ENCODE measurements around the gene ZC3H4. TPM values are rescaled to one million over a fixed set of nuclear protein-coding genes. Genes with fewer than 3 reads are reported as not detected.
"Not testable (repeated sequence)": the region's sequence is repeated elsewhere in the genome, so short reads cannot be mapped to it uniquely, and the experiment has no call there.

Gene ZC3H4
- total RNA-seq, 1 experiment from 2014 or later, result 7.4 TPM

DNA sequence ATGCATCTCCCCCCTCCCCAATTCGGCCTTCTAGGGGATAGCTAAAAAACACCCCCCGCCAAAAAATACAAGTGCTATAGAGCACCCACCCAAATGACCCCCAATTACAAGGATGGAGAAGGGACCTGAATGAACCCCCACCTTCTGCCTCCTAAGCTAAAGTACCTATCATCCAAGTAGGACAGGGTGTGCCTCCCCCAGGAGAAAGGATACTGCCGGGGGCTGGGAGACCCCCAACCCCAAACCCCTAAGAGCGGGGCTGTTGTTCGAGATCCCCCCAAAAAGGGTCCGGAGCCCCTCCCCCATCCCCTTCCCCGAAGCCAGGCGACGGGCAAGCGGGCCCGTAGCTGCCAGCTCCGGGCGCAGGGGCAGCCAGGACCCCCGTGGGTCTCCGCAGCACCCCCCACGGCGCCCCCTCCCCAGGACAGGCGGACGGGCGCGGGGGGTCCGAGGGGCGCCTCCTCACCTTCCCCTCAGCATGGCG, 1.9 kb downstream of the ZC3H4 start:
- no peak for DNase-seq (ENCODE audit: low read depth)
- in situ Hi-C loops (cut with HindIII; ENCODE audit: low pct_unique_long_range_greater_than_20kb, low sequenced_read_pairs), result no loop called here

GRCh38 chr19:47111006-47111621, 2.5 kb downstream of the ZC3H4 start:
- DNase-seq (ENCODE audit: low read depth), result no peak
- in situ Hi-C loops (cut with HindIII; ENCODE audit: low pct_unique_long_range_greater_than_20kb, low sequenced_read_pairs), result no loop called here

- no peak for DNase-seq (ENCODE audit: low read depth)
- in situ Hi-C loops (cut with HindIII; ENCODE audit: low pct_unique_long_range_greater_than_20kb, low sequenced_read_pairs), result no loop called here
Measured at GRCh38 chr19:47110521-47111005, 3.0 kb downstream of the ZC3H4 start.

DNA sequence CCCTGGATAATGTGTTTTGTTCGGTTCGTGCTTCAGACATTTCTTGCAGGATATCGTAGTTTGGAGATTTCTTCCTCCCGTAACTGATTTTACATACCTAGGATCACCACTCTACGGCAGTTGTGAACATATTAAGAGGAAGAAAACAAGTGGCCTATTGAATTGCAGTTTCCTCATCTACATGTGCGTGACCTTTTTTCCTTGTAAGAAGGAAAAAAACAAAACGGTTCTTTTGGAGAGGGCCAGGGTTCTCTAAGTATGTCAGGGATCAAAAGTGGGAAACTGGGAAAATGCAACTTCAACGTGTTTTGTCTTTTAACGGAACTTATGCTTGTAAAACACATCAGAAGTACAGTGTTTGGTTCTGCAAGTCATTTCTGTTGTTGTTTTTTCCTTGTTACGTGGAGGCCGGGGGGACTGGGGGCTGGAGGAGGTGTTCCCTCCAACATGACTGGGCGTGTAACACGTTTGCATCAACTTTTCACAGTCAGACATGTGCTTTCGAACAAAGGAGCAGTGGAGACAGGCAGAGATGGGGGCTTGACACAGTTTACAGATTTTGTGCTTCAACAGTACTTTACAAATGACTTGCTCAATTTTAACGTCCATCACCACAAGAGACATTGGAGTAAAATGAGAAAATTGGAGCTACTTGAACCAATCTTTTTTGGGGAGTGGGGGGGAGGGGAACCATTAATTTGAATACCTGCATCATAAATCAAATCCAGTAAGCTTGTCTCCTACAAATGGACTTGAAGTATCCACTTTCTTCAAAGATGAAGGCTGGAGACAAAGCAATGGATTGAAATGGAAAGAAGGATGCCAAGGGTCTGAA, 3.8 kb downstream of the ZC3H4 start:
- in situ Hi-C loops (cut with HindIII; ENCODE audit: low pct_unique_long_range_greater_than_20kb, low sequenced_read_pairs), result no loop called here
- no peak for DNase-seq (ENCODE audit: low read depth)

DNA sequence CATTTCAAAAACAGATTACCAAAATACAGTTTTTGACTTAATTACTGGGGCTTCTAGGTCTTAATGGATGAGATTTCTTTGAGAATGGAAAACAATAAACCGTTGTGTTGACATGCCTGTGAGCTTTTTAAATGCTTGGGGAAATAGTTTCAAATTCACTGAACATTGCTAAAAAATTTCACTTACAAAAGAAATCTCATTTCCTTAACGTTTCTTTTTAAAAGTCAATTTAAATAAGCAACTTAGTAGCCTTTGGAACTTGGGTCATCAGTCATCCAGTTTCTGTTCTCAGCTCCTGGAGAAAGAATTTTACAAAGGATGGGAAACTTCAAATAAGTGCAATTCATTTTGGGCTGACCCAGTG, 4.4 kb downstream of the ZC3H4 start:
- no peak for DNase-seq (ENCODE audit: low read depth)
- in situ Hi-C loops (cut with HindIII; ENCODE audit: low pct_unique_long_range_greater_than_20kb, low sequenced_read_pairs), result no loop called here

GRCh38 chr19:47107953-47108746, 5.4 kb downstream of the ZC3H4 start:
- DNase-seq (ENCODE audit: low read depth), result no peak
- in situ Hi-C loops (cut with HindIII; ENCODE audit: low pct_unique_long_range_greater_than_20kb, low sequenced_read_pairs), result no loop called here

- in situ Hi-C loops (cut with HindIII; ENCODE audit: low pct_unique_long_range_greater_than_20kb, low sequenced_read_pairs), result no loop called here
- DNase-seq (ENCODE audit: low read depth), result peak; percentile 31
Measured at GRCh38 chr19:47107202-47107952, 6.2 kb downstream of the ZC3H4 start.

DNA sequence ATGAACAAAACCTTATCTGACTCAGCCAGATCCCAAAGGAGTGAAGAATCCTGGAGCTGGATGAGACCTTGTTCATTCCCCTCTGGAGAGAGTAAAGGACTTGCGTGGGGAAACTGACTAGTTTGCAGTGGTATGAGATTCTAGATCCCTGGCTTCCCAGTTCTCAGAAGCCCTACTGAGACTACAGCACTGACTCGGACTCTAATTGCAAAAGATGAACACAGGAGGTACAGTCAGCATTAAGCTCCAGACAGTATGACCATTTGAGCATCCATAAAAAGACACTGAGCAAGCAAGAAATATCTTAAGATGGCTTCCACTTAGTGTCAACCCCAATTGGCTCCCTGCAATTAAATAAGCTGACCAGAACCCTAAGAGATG, 6.8 kb downstream of the ZC3H4 start:
- in situ Hi-C loops (cut with HindIII; ENCODE audit: low pct_unique_long_range_greater_than_20kb, low sequenced_read_pairs), result no loop called here
- no peak for DNase-seq (ENCODE audit: low read depth)

DNA sequence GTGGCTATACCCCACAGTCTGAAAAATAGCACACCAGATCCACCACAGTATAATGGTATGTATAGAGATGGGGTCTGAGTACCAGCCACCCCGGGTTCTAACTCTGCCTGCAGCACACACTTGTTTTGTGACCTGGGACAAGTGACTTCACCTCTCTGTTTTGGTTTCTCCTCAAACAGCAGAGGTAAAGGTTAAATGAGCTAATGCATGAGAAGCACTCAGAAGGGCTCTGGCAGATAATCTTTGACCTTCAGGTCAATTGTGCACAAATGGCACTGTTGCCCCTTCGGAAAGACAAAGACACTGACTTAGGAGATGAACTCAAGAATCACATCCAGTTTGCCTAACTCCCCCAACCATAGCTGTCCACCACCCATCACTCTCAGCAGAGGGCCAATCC, 7.7 kb downstream of the ZC3H4 start:
- in situ Hi-C loops (cut with HindIII; ENCODE audit: low pct_unique_long_range_greater_than_20kb, low sequenced_read_pairs), result no loop called here
- no peak for DNase-seq (ENCODE audit: low read depth)

GRCh38 chr19:47104680-47105079, 8.9 kb downstream of the ZC3H4 start:
- in situ Hi-C loops (cut with HindIII; ENCODE audit: low pct_unique_long_range_greater_than_20kb, low sequenced_read_pairs), result no loop called here
- DNase-seq (ENCODE audit: low read depth), result no peak

DNA sequence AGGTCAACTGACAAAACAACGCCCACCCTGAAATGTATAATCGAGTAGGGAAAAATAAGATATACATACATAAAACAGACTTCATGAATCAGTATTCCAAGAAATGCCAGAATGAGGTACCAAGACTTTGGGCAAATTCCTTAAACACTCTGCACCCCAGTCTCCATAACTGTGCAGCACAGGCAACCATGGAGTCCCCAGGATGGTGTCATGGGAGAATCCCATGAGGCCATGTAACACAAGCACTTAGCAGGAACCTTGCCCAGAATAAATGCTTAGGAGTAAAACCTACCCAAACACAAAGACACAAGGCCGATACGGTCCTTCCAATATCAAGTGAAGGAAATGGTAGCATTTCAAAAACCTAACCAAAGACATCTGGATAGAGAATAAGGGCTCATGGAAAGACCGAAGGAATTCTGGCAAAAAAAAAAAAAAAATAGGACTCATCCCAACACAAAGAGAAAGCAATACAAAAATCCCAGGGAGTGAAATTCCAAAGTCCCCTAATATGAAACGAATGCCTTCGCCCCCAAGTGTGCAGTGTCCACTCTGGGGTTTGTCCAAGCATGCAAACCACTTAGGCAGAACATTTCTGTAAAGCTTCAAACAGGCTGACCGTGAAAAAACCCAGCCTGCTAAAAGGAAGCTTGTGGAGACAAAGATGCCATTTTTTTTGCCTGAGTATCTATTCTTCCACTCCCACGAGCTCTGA, 11.1 kb downstream of the ZC3H4 start:
- no peak for DNase-seq (ENCODE audit: low read depth)
- in situ Hi-C loops (cut with HindIII; ENCODE audit: low pct_unique_long_range_greater_than_20kb, low sequenced_read_pairs), result no loop called here

GRCh38 chr19:47101116-47101515, 12.5 kb downstream of the ZC3H4 start:
- DNase-seq (ENCODE audit: low read depth); in situ Hi-C loops (cut with HindIII; ENCODE audit: low pct_unique_long_range_greater_than_20kb, low sequenced_read_pairs): not testable (repeated sequence)

GRCh38 chr19:47100290-47100689, 13.3 kb downstream of the ZC3H4 start:
- no peak for DNase-seq (ENCODE audit: low read depth)
- in situ Hi-C loops (cut with HindIII; ENCODE audit: low pct_unique_long_range_greater_than_20kb, low sequenced_read_pairs), result no loop called here

DNA sequence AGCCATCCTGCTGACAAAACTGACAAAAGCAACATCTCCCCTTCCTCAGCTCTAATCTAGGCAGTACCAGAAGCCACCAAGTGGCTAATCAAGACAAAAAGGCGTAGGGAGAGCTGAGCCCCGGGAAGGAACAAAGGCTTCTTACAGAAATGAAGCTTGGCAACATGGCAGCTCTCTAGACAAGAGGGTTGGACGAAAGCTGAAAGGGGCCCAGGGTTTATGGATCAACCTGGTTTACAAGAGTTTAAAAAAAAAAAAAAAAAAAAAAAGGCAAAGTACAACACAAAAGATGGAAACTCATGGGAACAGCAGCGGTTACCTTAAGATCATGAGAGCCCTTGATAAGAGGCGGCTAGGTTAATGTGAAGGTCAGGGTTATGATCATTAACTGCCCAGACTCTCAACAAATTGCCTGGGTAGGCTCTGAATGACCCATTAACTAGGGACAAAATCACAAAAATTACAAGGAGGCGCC, 14.0 kb downstream of the ZC3H4 start:
- DNase-seq (ENCODE audit: low read depth), result no peak
- in situ Hi-C loops (cut with HindIII; ENCODE audit: low pct_unique_long_range_greater_than_20kb, low sequenced_read_pairs), result no loop called here

GRCh38 chr19:47098608-47099007, 15.0 kb downstream of the ZC3H4 start:
- in situ Hi-C loops (cut with HindIII; ENCODE audit: low pct_unique_long_range_greater_than_20kb, low sequenced_read_pairs), result no loop called here
- DNase-seq (ENCODE audit: low read depth), result no peak

DNA sequence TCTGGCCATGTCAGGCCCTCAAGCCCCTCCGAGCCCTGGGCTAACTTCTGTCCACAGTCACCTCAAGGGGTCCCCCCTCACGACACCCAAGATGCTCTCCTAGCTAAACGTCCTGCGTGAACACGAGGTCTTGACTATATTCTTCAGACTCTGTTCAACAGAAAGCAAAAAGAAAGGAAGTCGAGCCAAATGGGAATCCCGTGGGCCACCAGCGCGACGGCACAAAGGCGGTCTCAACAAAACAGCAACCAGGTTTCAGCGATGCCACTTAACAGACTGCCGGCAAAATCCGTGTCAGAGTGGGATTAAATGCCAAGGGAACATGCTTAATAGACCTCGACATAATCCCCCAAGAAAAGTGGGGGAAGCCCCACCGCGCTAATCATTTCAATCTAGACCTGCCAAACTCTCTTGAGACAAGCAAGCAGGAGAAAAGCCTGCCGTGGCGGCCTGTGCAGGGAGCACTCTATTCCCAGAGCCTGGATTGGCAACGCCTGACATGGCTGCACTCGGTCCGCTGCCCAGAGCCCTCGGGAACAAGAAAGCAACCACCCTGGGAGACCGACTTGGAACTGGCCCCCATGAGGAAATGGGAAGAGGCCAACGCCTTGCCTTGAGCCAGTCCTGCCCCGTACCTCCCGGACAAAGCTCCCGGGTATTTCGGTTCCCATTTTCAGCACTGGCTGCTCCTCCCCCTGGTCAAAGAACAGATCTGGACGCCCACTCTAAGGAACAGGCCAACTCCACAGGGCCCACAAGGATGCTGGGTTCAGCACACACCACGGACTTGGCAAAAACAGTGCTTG, 16.0 kb downstream of the ZC3H4 start:
- in situ Hi-C loops (cut with HindIII; ENCODE audit: low pct_unique_long_range_greater_than_20kb, low sequenced_read_pairs), result no loop called here
- no peak for DNase-seq (ENCODE audit: low read depth)

DNA sequence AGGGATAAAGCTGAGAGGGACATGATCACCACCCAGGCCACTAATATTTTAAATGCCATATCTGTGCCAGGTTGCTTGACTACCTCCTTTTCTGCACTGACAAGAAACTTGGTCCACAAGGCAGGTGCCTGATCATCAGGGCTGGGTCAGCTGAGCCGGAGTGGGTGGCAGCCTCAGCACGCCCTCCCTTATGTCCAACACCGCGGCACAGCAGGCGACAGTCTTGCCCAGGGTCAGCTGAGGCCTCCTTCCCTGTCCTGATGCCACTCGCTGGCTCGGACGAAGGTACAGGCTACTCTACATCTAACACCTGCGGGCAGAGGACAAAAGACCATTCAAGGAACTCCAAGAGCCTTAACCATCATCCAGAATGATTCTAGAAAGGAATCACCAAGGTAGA, 16.9 kb downstream of the ZC3H4 start:
- in situ Hi-C loops (cut with HindIII; ENCODE audit: low pct_unique_long_range_greater_than_20kb, low sequenced_read_pairs), result no loop called here

More for the DNA sequence above, 16.9 kb downstream of the ZC3H4 start:
- DNase-seq (ENCODE audit: low read depth), result no peak
